ENCODE results near the gene VPS26B.
"Not testable (repeated sequence)": the region's sequence is repeated elsewhere in the genome, so short reads cannot be mapped to it uniquely, and the experiment has no call there.

Gene VPS26B

DNA sequence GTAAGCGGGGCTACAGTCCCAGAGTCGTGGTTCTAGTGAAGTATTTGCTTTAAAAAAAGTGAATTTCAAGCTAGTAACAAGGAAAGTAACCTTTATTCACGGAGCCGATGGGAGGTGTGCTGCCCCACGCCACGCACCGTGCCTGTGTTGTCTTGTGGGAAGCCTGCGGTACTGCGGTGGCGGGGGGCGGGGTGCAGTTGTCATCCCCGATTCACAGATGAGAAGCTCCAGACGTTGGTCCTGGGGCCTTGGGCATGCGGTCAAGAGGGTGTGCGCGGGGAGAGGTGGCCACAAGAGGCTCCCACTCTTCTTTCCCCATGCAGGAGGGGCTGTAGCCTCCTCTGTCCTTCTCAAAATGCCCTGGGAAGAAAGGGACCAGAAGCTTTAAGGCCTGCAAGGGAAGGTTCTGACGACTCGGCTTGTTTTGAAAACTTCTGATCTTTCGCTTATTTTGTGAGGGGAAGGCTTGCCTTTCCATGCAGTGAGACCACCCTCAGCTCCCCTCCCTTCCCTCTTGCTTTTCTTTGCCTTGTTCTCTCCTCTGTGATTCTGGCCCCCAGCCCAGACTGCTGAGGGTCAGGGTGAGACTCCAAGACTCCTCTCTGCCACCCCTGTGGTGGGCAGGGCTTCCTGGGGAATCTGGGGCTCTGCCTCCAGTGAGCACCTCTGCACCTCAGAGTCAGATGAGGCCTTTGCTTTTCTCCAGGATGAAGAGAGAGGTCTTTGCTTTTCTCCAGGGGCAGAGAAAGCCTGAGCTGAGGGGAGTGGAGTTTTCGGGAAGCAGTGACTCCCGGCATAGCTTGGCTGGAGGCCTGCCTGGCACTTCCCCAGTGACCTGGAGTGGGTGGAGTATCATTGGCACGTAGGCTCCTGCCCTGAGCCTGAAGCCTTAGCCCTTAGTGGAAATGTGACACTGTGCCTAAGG lies 57.9 kb downstream of the VPS26B start:
- no peak for DNase-seq (ENCODE audit: low spot score)

DNA sequence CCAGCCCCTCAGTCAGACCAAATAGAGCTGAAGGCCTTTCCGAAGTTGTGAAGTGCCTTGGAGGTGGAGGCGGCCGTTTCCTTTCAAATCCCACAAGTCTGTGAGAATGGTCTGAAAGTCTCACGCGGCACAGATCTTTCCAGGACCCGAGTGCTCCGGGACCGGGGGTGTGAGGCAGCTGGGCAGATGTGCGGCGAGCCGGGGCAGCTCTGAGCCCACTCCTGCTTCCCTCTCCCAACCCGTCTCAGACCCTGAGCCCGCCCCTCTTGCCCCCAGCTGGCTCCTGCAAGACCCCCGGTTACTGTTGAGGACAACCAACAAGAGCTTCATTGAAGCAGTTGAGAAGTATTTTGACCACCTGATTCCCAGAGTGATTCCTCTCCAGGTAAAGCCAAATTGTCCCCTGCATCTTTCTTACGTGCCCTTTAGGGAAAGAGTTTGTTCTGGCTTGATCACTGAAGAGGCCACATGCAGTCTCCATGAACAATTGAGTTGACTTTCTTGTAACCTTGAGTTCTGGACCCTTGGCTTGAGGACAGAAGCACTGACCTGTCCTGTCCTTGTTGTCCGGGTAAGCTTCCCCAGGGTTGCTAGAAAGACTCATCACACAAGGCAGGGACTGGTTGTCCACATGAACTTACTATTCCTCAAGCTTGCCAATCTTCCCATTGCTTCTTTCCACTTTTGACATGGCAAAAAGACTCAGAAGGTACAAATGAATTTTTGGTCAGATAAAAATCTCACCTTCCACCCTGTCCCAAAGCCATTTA lies 59.2 kb downstream of the VPS26B start:
- no peak for DNase-seq (ENCODE audit: low spot score)

DNA sequence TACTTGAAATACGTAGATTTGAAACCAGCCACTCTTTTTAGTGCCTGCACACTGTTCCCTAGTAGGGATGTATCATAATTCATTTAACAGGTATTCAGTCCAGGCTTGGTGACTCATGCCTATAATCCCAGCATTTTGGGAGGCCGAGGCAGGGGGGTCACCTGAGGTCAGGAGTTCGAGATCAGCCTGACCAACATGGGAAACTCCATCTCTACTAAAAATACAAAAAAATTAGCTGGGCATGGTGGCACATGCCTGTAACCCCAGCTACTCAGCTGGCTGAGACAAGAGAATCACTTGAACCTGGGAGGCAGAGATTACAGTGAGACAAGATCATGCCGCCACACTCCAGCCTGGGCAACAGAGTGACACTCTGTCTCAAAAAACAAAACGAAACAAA lies 59.9 kb downstream of the VPS26B start:
- not testable (repeated sequence) for DNase-seq (ENCODE audit: low spot score)

DNA sequence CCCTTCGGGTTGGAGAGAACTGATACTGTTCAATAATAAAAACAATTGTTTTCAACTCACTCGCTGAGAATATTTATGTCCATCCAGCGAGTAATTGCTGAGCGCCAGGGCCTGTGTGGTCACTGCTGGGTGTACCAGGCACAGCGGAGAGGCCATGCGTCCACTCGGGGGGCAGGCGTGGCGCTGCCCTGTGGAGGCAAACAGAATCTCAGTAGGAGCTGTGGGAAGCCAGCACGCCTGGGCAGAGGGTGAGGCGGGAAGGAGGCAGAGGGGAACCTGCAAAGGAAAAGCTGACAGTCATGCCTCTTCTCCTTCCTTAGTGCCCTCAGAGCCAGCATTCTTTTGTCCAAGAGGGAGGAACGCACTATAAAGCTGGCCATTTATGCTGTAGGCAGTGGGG lies 63.1 kb downstream of the VPS26B start:
- DNase-seq (ENCODE audit: low spot score): no peak

DNA sequence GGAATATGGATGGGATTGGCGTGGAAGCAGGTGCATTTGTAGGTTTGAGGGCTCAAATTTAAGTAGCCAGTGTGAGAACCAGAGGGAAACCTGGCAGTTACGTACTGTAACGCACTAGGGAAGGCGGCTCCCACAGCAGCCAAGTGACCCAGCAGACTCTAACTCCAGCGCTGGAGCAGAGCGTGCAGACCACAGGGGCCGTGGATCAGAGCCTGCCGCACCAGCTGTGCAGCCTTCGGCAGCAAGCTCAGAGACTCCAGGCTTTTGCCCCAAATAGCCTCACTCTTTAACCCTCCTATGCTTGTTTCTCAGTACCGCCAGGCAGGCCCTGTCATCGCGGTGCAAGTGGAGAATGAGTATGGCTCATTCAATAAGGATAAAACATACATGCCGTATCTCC lies 64.0 kb downstream of the VPS26B start:
- DNase-seq (ENCODE audit: low spot score): no peak

DNA sequence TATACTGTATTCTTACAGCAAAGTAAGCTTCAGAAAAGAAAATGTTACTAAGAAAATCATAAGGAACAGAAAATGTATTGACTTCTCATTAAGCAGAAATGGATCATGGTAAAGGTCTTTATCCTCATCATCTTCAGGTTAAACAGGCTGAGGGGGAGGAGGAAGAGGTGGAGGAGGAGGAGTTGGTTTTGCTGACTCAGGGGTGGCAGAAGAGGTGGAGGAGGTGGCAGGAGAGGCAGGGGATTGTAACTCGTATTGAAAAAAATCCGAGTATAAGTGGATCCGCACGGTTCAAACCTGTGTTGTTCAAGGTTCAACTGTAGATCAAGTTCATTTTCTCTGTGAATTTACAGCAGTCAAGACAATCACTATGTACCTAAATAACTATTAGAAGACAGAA lies 64.7 kb downstream of the VPS26B start:
- no peak for DNase-seq (ENCODE audit: low spot score)

DNA sequence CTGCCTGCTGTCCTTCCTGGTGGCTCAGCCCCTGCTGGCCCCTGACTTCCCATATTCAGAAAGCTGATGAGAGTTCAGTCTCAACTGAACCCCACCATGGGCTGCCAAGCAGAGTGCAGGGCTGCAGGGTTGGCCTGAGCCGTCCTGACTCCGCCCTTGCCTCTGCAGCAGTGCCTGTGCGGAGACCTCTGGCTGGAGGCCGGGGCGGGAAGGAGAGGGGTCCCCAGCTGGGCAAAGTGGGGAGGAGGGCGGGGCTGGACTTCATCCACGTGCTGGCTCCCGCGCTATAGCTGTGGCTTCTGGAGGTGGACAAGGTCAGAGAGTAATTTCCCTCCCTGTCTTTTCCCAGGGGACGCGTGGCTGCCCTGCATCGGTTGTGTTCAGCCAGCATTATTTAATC lies 65.3 kb downstream of the VPS26B start:
- no peak for DNase-seq (ENCODE audit: low spot score)

DNA sequence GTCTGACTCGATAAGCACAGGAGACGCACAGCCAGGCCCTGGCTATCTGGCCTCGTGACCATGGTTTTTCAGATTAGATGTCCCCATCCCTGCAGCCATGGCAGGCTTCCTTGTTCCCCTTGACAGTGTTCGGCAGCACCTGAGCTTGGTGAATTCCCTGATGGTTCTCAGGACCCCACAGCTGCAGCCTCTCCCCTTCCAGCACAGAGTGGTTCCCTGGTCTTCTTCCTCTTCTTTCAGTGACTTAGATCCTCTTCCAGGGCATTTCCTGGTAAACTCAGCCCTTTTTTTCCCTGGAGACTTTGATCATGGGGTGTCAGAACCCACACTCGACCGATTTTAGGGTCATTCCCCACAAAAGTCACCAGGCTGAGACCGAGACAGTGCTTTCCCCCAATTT lies 66.2 kb downstream of the VPS26B start:
- no peak for DNase-seq (ENCODE audit: low spot score)

DNA sequence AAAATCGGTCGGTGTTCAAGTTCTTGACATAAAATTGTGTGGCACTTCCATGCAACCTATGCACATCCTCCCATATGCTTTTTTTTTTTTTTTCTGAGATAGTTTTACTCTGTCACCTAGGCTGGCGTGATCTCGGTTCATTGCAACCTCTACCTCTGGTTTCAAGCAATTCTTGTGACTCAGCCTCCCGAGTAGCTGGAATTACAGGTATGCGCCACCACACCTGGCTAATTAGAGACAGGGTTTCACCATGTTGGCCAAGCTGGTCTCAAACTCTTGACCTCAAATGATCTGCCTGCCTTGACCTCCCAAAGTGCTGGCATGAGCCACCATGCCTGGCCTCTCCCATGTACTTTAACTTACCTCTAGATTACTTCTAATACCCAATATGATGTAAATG lies 66.7 kb downstream of the VPS26B start:
- DNase-seq (ENCODE audit: low spot score): no peak

DNA sequence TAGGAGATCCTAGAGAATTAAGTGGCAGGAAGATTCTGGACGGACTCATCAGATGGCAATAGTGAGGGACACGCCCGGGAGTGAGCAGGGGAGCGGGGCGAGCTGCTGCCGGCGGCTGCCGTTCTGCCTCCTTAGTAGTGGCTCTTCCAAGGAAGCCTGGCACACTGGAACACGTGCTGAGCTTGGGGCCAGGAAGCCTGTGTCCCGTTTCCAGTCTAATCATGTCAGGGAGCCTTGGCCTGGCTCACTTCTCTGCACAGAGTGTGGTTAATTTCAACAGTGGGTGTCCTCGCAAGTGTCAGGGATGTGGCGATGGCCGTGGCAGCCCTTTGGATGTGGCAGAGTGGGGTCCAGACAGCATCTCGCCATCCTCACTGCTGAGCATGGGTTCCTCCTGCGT lies 68.2 kb downstream of the VPS26B start:
- no peak for DNase-seq (ENCODE audit: low spot score)

DNA sequence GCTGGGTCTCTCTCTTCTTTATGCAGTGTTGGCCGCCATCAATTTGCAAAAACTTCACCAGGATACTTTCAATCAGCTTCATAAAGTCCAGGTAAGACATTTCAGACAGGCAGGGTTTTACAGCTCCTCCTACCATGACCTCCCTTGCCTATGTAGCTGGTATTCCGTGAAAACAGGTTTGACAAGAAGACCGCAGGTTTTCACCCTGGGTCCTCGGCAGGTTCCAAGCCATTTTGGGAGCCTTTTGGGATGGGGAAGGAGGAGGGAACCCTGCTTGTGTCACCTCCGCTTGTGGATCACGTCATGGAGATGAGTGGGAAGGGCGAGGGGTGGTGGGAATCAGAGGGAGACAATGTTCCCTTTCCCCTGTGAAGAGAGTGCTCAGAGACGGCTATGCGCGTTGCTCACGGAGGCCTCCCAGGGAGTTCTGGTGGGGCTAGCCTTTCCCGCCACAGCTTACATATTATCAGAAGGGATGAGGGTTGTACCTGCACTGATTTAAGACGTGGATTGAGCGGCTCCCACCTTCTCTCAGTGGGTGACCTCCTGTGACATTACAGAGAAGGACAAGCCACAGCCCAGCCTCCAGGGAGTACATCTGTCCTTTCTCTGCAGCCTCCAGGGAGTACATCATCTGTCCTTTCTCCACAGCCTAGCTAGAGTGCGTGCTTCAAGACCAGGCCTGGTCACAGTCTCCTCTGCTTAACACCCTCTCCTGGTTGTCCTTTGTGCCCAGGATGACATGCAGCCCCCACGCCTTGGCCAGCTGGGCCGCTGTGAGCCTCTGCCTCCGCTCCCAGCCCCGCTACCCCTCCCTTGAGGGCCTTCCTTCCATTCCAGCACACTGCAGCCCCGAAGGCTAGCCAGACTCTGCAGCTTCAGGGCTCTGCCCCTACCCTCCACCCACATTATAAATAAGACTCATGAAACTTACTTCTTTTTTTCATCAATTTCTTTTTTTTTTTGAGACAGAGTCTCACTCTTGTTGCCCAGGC lies 68.9 kb downstream of the VPS26B start:
- DNase-seq (ENCODE audit: low spot score): no peak

DNA sequence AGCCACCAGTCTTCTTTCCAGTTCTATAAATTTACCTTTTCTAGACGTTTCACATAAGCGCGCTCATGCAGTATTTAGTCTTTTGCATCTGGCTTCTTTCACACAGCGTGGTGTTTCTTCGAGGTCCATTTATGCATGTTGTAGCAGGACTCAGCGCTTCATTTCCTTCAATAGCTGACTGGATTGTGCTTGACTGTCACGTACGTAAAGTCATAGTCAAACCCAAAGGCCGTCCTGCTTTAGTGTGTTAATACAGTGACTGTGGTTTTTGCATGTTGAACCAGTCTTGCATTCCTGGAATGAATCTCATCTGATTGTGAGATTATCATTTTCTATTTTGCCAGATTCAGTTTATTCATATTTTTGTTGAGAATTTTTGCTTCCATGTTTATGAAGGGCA lies 70.2 kb downstream of the VPS26B start:
- DNase-seq (ENCODE audit: low spot score): no peak

Measured in kidney capillary endothelial cell (primary cell).